HEK293 (cell line): ENCODE measurements around the gene TMEM273.

Source experiments
- CTCF ChIA-PET: fragments of 350-600 bp; formaldehyde crosslinking; extraction: SDS; loops from one replicate; lab custom pipeline; 2021; ENCODE audit warnings: antibody characterized with exemption; lab: Yijun Ruan, JAX
- POLR2A ChIA-PET: fragments of 300-600 bp; formaldehyde crosslinking; extraction: SDS; loops from one replicate; lab custom pipeline; 2020; ENCODE audit warnings: antibody characterized with exemption, inconsistent platforms; lab: Yijun Ruan, JAX
- H3K27ac ChIP-seq: fragments of 200-500 bp; sonication (Bioruptor generic); 2 replicates; pipeline ENCODE4 v1.5.1; 2014; ENCODE audit warnings: low read depth, low read length, control low read depth, inconsistent platforms; ENCODE audit errors: extremely low read depth
- H3K36me3 ChIP-seq, 2 experiments: fragments of 200-500 bp in 1 of 2; sonication (Bioruptor generic) in 1 of 2; 1 replicate in 1 of 2; 2 replicates in 1 of 2; pipeline ENCODE4 v1.5.1; 2014 to 2017; ENCODE audit warnings: inconsistent platforms in 2 of 2, low read length in 2 of 2; ENCODE audit not compliant: control insufficient read depth in 2 of 2, insufficient read depth in 1 of 2
- H3K4me1 ChIP-seq: fragments of 200-500 bp; sonication (Bioruptor generic); 2 replicates; pipeline ENCODE4 v1.5.1; 2014; ENCODE audit warnings: mild to moderate bottlenecking, low read length, inconsistent platforms; ENCODE audit not compliant: control insufficient read depth, insufficient read depth
- H3K4me3 ChIP-seq: 2 replicates; pipeline ENCODE4 v1.5.1; 2011; ENCODE audit warnings: low read depth, mild to moderate bottlenecking, control low read depth, low read length, moderate library complexity
- H3K9me3 ChIP-seq: fragments of 200-500 bp; sonication (Bioruptor generic); 2 replicates; pipeline ENCODE4 v1.5.1; 2014; ENCODE audit warnings: low read depth, low read length, inconsistent platforms; ENCODE audit not compliant: control insufficient read depth, insufficient read depth
- GFI1B ChIP-seq: fragments of 450-650 bp; formaldehyde crosslinking; IDR thresholded peaks from 2 replicates; pipeline ENCODE4 v1.5.1; 2016; ENCODE audit warnings: missing biosample characterization, missing genetic modification characterization
- GLI2 ChIP-seq: fragments of 450-650 bp; formaldehyde crosslinking; IDR thresholded peaks from 2 replicates; pipeline ENCODE4; 2017; ENCODE audit warnings: missing biosample characterization, missing genetic modification characterization, low read depth, borderline replicate concordance
- GLIS1 ChIP-seq: fragments of 450-650 bp; formaldehyde crosslinking; IDR thresholded peaks from 2 replicates; pipeline ENCODE4 v1.5.1; 2016; ENCODE audit warnings: missing biosample characterization, missing genetic modification characterization
- MZF1 ChIP-seq: fragments of 450-650 bp; formaldehyde crosslinking; IDR thresholded peaks from 2 replicates; pipeline ENCODE4 v1.5.1; 2017; ENCODE audit warnings: missing biosample characterization, missing genetic modification characterization, borderline replicate concordance
- PRDM4 ChIP-seq: fragments of 450-650 bp; formaldehyde crosslinking; IDR thresholded peaks from 2 replicates; pipeline ENCODE4 v1.5.1; 2017; ENCODE audit warnings: missing biosample characterization, missing genetic modification characterization
- SCRT2 ChIP-seq: fragments of 450-650 bp; formaldehyde crosslinking; IDR thresholded peaks from 2 replicates; pipeline ENCODE4 v1.5.1; 2016; ENCODE audit warnings: missing biosample characterization, missing genetic modification characterization
- ZBTB1 ChIP-seq: fragments of 450-650 bp; formaldehyde crosslinking; IDR thresholded peaks from 2 replicates; pipeline ENCODE4 v1.5.1; 2016; ENCODE audit warnings: missing biosample characterization, missing genetic modification characterization
- ZBTB21 ChIP-seq: fragments of 450-650 bp; formaldehyde crosslinking; IDR thresholded peaks from 2 replicates; pipeline ENCODE4 v1.5.1; 2017; ENCODE audit warnings: missing biosample characterization, missing genetic modification characterization
- ZBTB7A ChIP-seq: fragments of 450-650 bp; formaldehyde crosslinking; IDR thresholded peaks from 2 replicates; pipeline ENCODE4 v1.5.1; 2016; ENCODE audit warnings: low read depth, missing biosample characterization, missing genetic modification characterization
- ZFHX2 ChIP-seq: fragments of 450-650 bp; formaldehyde crosslinking; conservative IDR thresholded peaks from 2 replicates; pipeline ENCODE4 v1.5.1; 2016; ENCODE audit warnings: missing biosample characterization, missing genetic modification characterization
- ZFP37 ChIP-seq: fragments of 450-650 bp; formaldehyde crosslinking; IDR thresholded peaks from 2 replicates; pipeline ENCODE4 v1.5.1; 2016; ENCODE audit warnings: missing biosample characterization, missing genetic modification characterization
- ZNF112 ChIP-seq: fragments of 450-650 bp; formaldehyde crosslinking; IDR thresholded peaks from 2 replicates; pipeline ENCODE4 v1.5.0; 2017; ENCODE audit warnings: missing biosample characterization, missing genetic modification characterization
- ZNF132 ChIP-seq: fragments of 450-650 bp; formaldehyde crosslinking; IDR thresholded peaks from 2 replicates; pipeline ENCODE4 v1.5.1; 2017; ENCODE audit warnings: missing biosample characterization, missing genetic modification characterization, borderline replicate concordance
- ZNF155 ChIP-seq: fragments of 450-650 bp; formaldehyde crosslinking; IDR thresholded peaks from 2 replicates; pipeline ENCODE4 v1.5.1; 2016; ENCODE audit warnings: missing biosample characterization, missing genetic modification characterization
- ZNF184 ChIP-seq: fragments of 450-650 bp; IDR thresholded peaks from 2 replicates; pipeline ENCODE4 v1.5.1; 2018; ENCODE audit warnings: missing biosample characterization, mild to moderate bottlenecking, missing genetic modification characterization
- ZNF302 ChIP-seq: fragments of 450-650 bp; formaldehyde crosslinking; IDR thresholded peaks from 2 replicates; pipeline ENCODE4 v1.5.1; 2016; ENCODE audit warnings: missing biosample characterization, missing genetic modification characterization, low read depth
- ZNF391 ChIP-seq: fragments of 450-650 bp; formaldehyde crosslinking; IDR thresholded peaks from 2 replicates; pipeline ENCODE4 v1.5.1; 2016; ENCODE audit warnings: low read depth, missing biosample characterization, missing genetic modification characterization, borderline replicate concordance
- ZNF423 ChIP-seq: fragments of 450-650 bp; formaldehyde crosslinking; IDR thresholded peaks from 2 replicates; pipeline ENCODE4 v1.5.1; 2016; ENCODE audit warnings: missing biosample characterization, missing genetic modification characterization
- ZNF433 ChIP-seq: fragments of 450-650 bp; formaldehyde crosslinking; IDR thresholded peaks from 2 replicates; pipeline ENCODE4 v1.5.1; 2016; ENCODE audit warnings: missing biosample characterization, missing genetic modification characterization, low read depth
- ZNF518A ChIP-seq: fragments of 450-650 bp; formaldehyde crosslinking; conservative IDR thresholded peaks from 2 replicates; pipeline ENCODE4 v1.5.1; 2016; ENCODE audit warnings: low read depth, missing biosample characterization, missing genetic modification characterization
- ZNF521 ChIP-seq: fragments of 450-650 bp; formaldehyde crosslinking; IDR thresholded peaks from 2 replicates; pipeline ENCODE4 v1.5.1; 2017; ENCODE audit warnings: missing biosample characterization, mild to moderate bottlenecking, missing genetic modification characterization
- ZNF555 ChIP-seq: fragments of 450-650 bp; formaldehyde crosslinking; conservative IDR thresholded peaks from 2 replicates; pipeline ENCODE4 v1.5.1; 2017; ENCODE audit warnings: missing biosample characterization, mild to moderate bottlenecking, missing genetic modification characterization, inconsistent platforms
- ZNF600 ChIP-seq: fragments of 450-650 bp; formaldehyde crosslinking; IDR thresholded peaks from 2 replicates; pipeline ENCODE4 v1.5.1; 2016; ENCODE audit warnings: missing biosample characterization, missing genetic modification characterization
- ZNF670 ChIP-seq: fragments of 450-650 bp; formaldehyde crosslinking; IDR thresholded peaks from 2 replicates; pipeline ENCODE4 v1.5.1; 2016; ENCODE audit warnings: missing biosample characterization, missing genetic modification characterization, low read depth
- ZNF747 ChIP-seq: fragments of 450-650 bp; formaldehyde crosslinking; IDR thresholded peaks from 2 replicates; pipeline ENCODE4 v1.5.1; 2016; ENCODE audit warnings: missing biosample characterization, missing genetic modification characterization
- ZNF777 ChIP-seq: fragments of 450-650 bp; formaldehyde crosslinking; IDR thresholded peaks from 2 replicates; pipeline ENCODE4 v1.5.1; 2017; ENCODE audit warnings: missing biosample characterization, missing genetic modification characterization, borderline replicate concordance
- ZSCAN5A ChIP-seq: fragments of 450-650 bp; formaldehyde crosslinking; IDR thresholded peaks from 2 replicates; pipeline ENCODE4 v1.5.1; 2016; ENCODE audit warnings: missing biosample characterization, missing genetic modification characterization

TMEM273 gene

GRCh38 chr10:49191349-49191748 is 3.2 kb upstream of the TMEM273 start:
- CTCF ChIA-PET: no interaction called here
- Histone ChIP-seq H3K27ac (no peak overlapping the region), H3K4me3 (no peak overlapping the region), H3K36me3 (no peaks in the 10 kb centered on the region), H3K4me1 (no peaks in the 10 kb centered on the region), H3K9me3 (no peaks in the 10 kb centered on the region)
- POLR2A ChIA-PET: no interaction called here
- no peak for TF ChIP-seq ZNF747
- TF ChIP-seq ZBTB21 (tag by site-specific recombination): no peak
- no peak for TF ChIP-seq ZNF518A
- TF ChIP-seq PRDM4: no peak
- no peak for TF ChIP-seq ZNF433 (tag by site-specific recombination)
- TF ChIP-seq ZNF670 (tag by site-specific recombination): no peak
- no peak for TF ChIP-seq SCRT2 (tag by site-specific recombination)
- TF ChIP-seq ZBTB1 (tag by site-specific recombination): no peak
- TF ChIP-seq ZNF184 (tag by site-specific recombination): no peak
- no peak for TF ChIP-seq ZNF600 (tag by site-specific recombination)
- no peak for TF ChIP-seq GLI2 (tag by site-specific recombination)
- TF ChIP-seq ZFP37 (tag by site-specific recombination): no peak
- no peak for TF ChIP-seq ZNF521 (tag by site-specific recombination)
- no peak for TF ChIP-seq ZNF302 (tag by site-specific recombination)
- TF ChIP-seq ZNF155 (tag by site-specific recombination): no peak
- no peak for TF ChIP-seq GFI1B (tag by site-specific recombination)
- no peak for TF ChIP-seq ZNF423
- TF ChIP-seq ZNF555 (tag by site-specific recombination): no peak

- Histone ChIP-seq H3K4me1 (no peaks in the 10 kb centered on the region), H3K36me3 (no peaks in the 10 kb centered on the region), H3K9me3 (no peaks in the 10 kb centered on the region), H3K4me3 (no peak overlapping the region), H3K27ac (no peak overlapping the region)
- ChIA-PET CTCF (no interaction called here), POLR2A (no interaction called here)
- TF ChIP-seq ZNF132 (tag by site-specific recombination) (no peak), ZBTB7A (tag by site-specific recombination) (no peak), ZNF777 (tag by site-specific recombination) (no peak), PRDM4 (no peak), ZSCAN5A (tag by site-specific recombination) (no peak), ZNF112 (tag by site-specific recombination) (no peak), MZF1 (tag by site-specific recombination) (no peak), GLIS1 (tag by site-specific recombination) (no peak), ZNF391 (tag by site-specific recombination) (no peak), ZFHX2 (no peak)
Measured at GRCh38 chr10:49189422-49189821, 1.2 kb upstream of the TMEM273 start.
